ENCODE measurements around the gene NAALADL2.

NAALADL2 gene

GRCh38 chr3:174951498-174952005 lies 92.4 kb downstream of the NAALADL2 start:
- H3K9me3 ChIP-seq (ENCODE audit: control insufficient read depth, low read depth, low read length) = no peaks in the 10 kb centered on the region
- H3K27ac ChIP-seq (ENCODE audit: low read length) = no peak overlapping the region
- no peak overlapping the region for H3K4me3 ChIP-seq (ENCODE audit: low read length)
- H3K9ac ChIP-seq (ENCODE audit: low read length) = no peak overlapping the region
- H3K27me3 ChIP-seq (ENCODE audit: control insufficient read depth, insufficient read depth, low read length) = no peaks in the 10 kb centered on the region
- H3K36me3 ChIP-seq (ENCODE audit: control insufficient read depth, low read depth, low read length) = no peaks in the 10 kb centered on the region
- peaks cover 9% of the 10 kb centered on the region for H3K4me1 ChIP-seq (ENCODE audit: control insufficient read depth, low read depth, low read length)

DNA sequence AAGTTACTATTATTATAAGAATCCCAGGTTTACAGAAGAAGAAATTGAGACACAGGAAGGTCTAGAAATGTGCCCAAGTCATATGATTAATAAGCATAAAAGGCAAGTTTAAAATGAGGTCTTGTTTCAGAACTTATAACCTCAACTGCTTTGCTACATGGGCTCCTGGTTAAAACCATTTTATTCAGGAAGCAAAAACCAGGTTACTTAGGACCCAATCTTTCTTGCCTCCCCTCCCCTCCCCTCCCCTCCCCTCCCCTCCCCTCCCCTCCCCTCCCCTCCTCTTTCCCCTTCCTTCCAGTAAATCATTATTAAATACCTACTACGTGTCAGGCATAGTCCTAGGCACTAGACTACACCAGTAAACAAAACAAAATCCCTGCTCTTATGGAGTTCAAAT lies 93.9 kb downstream of the NAALADL2 start:
- no peak overlapping the region for H3K4me3 ChIP-seq (ENCODE audit: low read length)
- no peaks in the 10 kb centered on the region for H3K36me3 ChIP-seq (ENCODE audit: control insufficient read depth, low read depth, low read length)
- H3K27me3 ChIP-seq (ENCODE audit: control insufficient read depth, insufficient read depth, low read length) = no peaks in the 10 kb centered on the region
- H3K4me1 ChIP-seq (ENCODE audit: control insufficient read depth, low read depth, low read length) = peaks cover 9% of the 10 kb centered on the region
- no peak overlapping the region for H3K9ac ChIP-seq (ENCODE audit: low read length)
- no peaks in the 10 kb centered on the region for H3K9me3 ChIP-seq (ENCODE audit: control insufficient read depth, low read depth, low read length)
- no peak overlapping the region for H3K27ac ChIP-seq (ENCODE audit: low read length)

- peaks cover 9% of the 10 kb centered on the region for H3K4me1 ChIP-seq (ENCODE audit: control insufficient read depth, low read depth, low read length)
- no peak overlapping the region for H3K4me3 ChIP-seq (ENCODE audit: low read length)
- no peak overlapping the region for H3K27ac ChIP-seq (ENCODE audit: low read length)
- H3K27me3 ChIP-seq (ENCODE audit: control insufficient read depth, insufficient read depth, low read length) = no peaks in the 10 kb centered on the region
- no peaks in the 10 kb centered on the region for H3K9me3 ChIP-seq (ENCODE audit: control insufficient read depth, low read depth, low read length)
- no peak overlapping the region for H3K9ac ChIP-seq (ENCODE audit: low read length)
- no peaks in the 10 kb centered on the region for H3K36me3 ChIP-seq (ENCODE audit: control insufficient read depth, low read depth, low read length)
These were observed 96.4 kb downstream of the NAALADL2 start for GRCh38 chr3:174955513-174956016.

- Histone ChIP-seq H3K27ac (ENCODE audit: low read length) (no peak overlapping the region), H3K9ac (ENCODE audit: low read length) (no peak overlapping the region)
These were observed 97.9 kb downstream of the NAALADL2 start for GRCh38 chr3:174957081-174957480.

DNA sequence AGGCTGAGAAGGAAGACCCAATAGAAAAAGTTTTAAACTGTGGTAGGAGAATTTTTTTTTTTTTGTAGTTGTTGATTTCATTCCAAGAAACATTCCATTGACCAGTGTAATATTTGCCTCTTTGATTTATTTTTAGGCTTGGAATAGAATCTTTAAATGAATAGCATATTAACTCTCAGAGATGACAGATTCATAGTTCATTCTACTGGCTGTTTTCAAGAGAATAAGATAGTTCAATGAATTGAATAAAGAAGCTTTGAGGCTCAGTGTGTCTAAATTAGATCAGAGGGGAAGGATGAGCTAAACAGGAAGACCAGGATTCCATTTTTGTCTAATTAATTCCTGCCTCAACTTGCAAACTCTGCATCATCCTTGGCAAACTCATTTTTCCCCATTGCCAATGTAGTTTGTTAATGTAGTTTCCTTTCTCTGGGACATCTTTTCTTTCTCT lies 98.4 kb downstream of the NAALADL2 start:
- Histone ChIP-seq H3K4me1 (ENCODE audit: control insufficient read depth, low read depth, low read length) (peaks cover 9% of the 10 kb centered on the region), H3K27ac (ENCODE audit: low read length) (no peak overlapping the region), H3K4me3 (ENCODE audit: low read length) (no peak overlapping the region), H3K9me3 (ENCODE audit: control insufficient read depth, low read depth, low read length) (no peaks in the 10 kb centered on the region), H3K9ac (ENCODE audit: low read length) (no peak overlapping the region), H3K27me3 (ENCODE audit: control insufficient read depth, insufficient read depth, low read length) (no peaks in the 10 kb centered on the region), H3K36me3 (ENCODE audit: control insufficient read depth, low read depth, low read length) (no peaks in the 10 kb centered on the region)

More at GRCh38 chr3:174957081-174957480, 97.9 kb downstream of the NAALADL2 start:
- no peaks in the 10 kb centered on the region for H3K9me3 ChIP-seq (ENCODE audit: control insufficient read depth, low read depth, low read length)
- no peaks in the 10 kb centered on the region for H3K27me3 ChIP-seq (ENCODE audit: control insufficient read depth, insufficient read depth, low read length)
- H3K4me3 ChIP-seq (ENCODE audit: low read length) = no peak overlapping the region
- H3K36me3 ChIP-seq (ENCODE audit: control insufficient read depth, low read depth, low read length) = no peaks in the 10 kb centered on the region
- H3K4me1 ChIP-seq (ENCODE audit: control insufficient read depth, low read depth, low read length) = peaks cover 9% of the 10 kb centered on the region

DNA sequence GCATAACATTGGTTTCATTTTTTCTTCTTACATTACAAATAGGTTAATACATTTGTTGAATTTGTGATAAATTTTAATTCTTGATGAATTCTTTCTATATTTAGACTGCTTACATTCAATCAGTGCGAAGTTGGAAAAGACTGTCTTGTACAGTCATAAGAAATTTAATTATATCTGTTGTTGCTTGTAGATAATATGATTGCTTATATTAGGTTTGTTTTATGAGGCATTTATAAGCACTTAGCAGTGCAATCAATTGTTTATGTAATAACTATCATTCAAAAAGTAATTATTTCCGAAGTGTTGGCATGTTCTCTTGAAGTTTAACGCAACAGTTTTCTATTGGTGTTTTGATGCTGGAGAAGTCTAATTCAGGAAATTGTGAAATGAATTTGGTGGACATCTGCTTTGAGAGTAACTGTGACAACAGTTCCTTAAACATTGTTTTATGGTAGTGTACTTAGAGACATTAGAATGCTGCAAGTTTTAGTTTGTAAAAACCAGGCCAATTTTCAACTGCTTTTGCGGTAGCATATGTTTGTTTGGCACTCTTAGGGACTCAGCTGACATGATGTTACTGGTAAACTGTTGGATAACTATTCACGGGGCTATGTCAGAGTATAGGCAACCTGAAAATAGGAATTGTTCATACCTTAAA lies 99.7 kb downstream of the NAALADL2 start:
- H3K4me3 ChIP-seq (ENCODE audit: low read length) = no peak overlapping the region
- H3K9ac ChIP-seq (ENCODE audit: low read length) = no peak overlapping the region
- peaks cover 9% of the 10 kb centered on the region for H3K4me1 ChIP-seq (ENCODE audit: control insufficient read depth, low read depth, low read length)
- no peaks in the 10 kb centered on the region for H3K27me3 ChIP-seq (ENCODE audit: control insufficient read depth, insufficient read depth, low read length)
- H3K36me3 ChIP-seq (ENCODE audit: control insufficient read depth, low read depth, low read length) = no peaks in the 10 kb centered on the region
- H3K9me3 ChIP-seq (ENCODE audit: control insufficient read depth, low read depth, low read length) = no peaks in the 10 kb centered on the region
- H3K27ac ChIP-seq (ENCODE audit: low read length) = no peak overlapping the region

- Histone ChIP-seq H3K9me3 (ENCODE audit: control insufficient read depth, low read depth, low read length) (no peaks in the 10 kb centered on the region), H3K4me1 (ENCODE audit: control insufficient read depth, low read depth, low read length) (peaks cover 1% of the 10 kb centered on the region), H3K9ac (ENCODE audit: low read length) (no peak overlapping the region), H3K4me3 (ENCODE audit: low read length) (no peak overlapping the region), H3K36me3 (ENCODE audit: control insufficient read depth, low read depth, low read length) (no peaks in the 10 kb centered on the region), H3K27ac (ENCODE audit: low read length) (no peak overlapping the region), H3K27me3 (ENCODE audit: control insufficient read depth, insufficient read depth, low read length) (no peaks in the 10 kb centered on the region)
These were observed 100.5 kb downstream of the NAALADL2 start for GRCh38 chr3:174959556-174960065.

- H3K4me1 ChIP-seq (ENCODE audit: control insufficient read depth, low read depth, low read length) = no peaks in the 10 kb centered on the region
- no peak overlapping the region for H3K27ac ChIP-seq (ENCODE audit: low read length)
- no peaks in the 10 kb centered on the region for H3K27me3 ChIP-seq (ENCODE audit: control insufficient read depth, insufficient read depth, low read length)
- H3K36me3 ChIP-seq (ENCODE audit: control insufficient read depth, low read depth, low read length) = no peaks in the 10 kb centered on the region
- H3K9me3 ChIP-seq (ENCODE audit: control insufficient read depth, low read depth, low read length) = no peaks in the 10 kb centered on the region
- H3K9ac ChIP-seq (ENCODE audit: low read length) = no peak overlapping the region
- H3K4me3 ChIP-seq (ENCODE audit: low read length) = no peak overlapping the region
These were observed 101.8 kb downstream of the NAALADL2 start for GRCh38 chr3:174960898-174961297.

DNA sequence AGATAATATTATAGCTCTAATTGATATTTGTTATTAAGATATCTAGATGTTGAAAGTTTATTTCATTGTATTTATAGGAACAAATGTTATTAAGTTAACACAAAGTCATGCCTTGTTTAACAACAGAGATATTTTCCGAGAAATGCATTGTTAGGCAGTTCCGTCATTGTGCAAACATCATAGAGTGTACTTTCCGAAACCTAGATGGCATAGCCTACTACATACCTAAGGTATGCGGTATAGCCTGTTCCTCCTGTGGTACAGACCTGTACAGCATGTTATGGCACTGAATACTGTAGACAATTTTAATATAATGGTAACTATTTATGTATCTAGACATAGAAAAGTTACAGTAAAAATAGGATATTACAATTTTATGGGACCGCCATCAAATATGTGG lies 114.3 kb downstream of the NAALADL2 start:
- H3K4me1 ChIP-seq (ENCODE audit: control insufficient read depth, low read depth, low read length) = no peaks in the 10 kb centered on the region
- H3K9me3 ChIP-seq (ENCODE audit: control insufficient read depth, low read depth, low read length) = no peaks in the 10 kb centered on the region
- no peaks in the 10 kb centered on the region for H3K36me3 ChIP-seq (ENCODE audit: control insufficient read depth, low read depth, low read length)
- no peak overlapping the region for H3K27ac ChIP-seq (ENCODE audit: low read length)
- H3K27me3 ChIP-seq (ENCODE audit: control insufficient read depth, insufficient read depth, low read length) = no peaks in the 10 kb centered on the region
- H3K4me3 ChIP-seq (ENCODE audit: low read length) = no peak overlapping the region
- H3K9ac ChIP-seq (ENCODE audit: low read length) = no peak overlapping the region

DNA sequence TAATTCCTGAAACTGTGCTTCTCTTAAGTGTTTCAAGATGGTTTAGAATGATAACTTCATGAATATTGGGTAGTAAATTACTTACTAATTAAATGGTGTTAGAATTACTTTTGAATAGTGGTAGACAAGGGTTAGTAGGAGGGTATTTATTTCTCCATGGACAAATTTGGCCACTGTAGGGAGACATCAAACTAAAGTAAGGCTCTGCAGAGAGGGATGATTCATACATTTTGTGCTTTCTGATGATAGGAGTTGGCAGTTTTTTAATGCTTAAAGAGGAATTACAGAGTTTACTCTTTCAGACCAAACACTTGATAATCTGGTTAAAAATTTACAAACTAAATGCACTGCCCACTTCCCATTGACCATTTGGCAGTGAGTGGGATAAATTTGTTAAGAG lies 127.6 kb downstream of the NAALADL2 start:
- H3K9me3 ChIP-seq (ENCODE audit: control insufficient read depth, low read depth, low read length) = no peaks in the 10 kb centered on the region
- H3K27ac ChIP-seq (ENCODE audit: low read length) = no peak overlapping the region
- no peaks in the 10 kb centered on the region for H3K4me1 ChIP-seq (ENCODE audit: control insufficient read depth, low read depth, low read length)
- H3K4me3 ChIP-seq (ENCODE audit: low read length) = no peak overlapping the region
- no peaks in the 10 kb centered on the region for H3K27me3 ChIP-seq (ENCODE audit: control insufficient read depth, insufficient read depth, low read length)
- H3K36me3 ChIP-seq (ENCODE audit: control insufficient read depth, low read depth, low read length) = no peaks in the 10 kb centered on the region
- H3K9ac ChIP-seq (ENCODE audit: low read length) = no peak overlapping the region

DNA sequence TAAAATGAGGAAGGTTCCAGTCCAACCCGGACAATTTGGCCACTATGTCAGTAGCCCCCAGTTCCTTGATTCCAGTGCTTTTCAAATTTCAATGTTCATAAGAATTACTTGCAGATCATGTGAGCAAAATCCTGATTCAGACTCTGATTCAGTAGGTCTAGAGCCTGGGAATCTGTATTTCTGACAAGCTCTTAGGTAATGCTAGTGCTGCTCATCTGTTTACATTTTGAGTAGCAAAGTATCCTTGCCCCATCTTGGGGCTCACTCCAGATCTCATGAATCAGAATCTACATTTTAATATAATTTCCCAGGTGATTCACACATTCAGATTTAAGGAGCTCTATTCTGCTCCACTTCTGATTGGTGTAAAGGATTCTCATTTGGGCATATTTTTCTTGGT lies 142.0 kb downstream of the NAALADL2 start:
- H3K27ac ChIP-seq (ENCODE audit: low read length) = no peak overlapping the region
- no peaks in the 10 kb centered on the region for H3K9me3 ChIP-seq (ENCODE audit: control insufficient read depth, low read depth, low read length)
- H3K9ac ChIP-seq (ENCODE audit: low read length) = no peak overlapping the region
- H3K4me1 ChIP-seq (ENCODE audit: control insufficient read depth, low read depth, low read length) = no peaks in the 10 kb centered on the region
- H3K4me3 ChIP-seq (ENCODE audit: low read length) = no peak overlapping the region
- H3K27me3 ChIP-seq (ENCODE audit: control insufficient read depth, insufficient read depth, low read length) = no peaks in the 10 kb centered on the region
- no peaks in the 10 kb centered on the region for H3K36me3 ChIP-seq (ENCODE audit: control insufficient read depth, low read depth, low read length)

DNA sequence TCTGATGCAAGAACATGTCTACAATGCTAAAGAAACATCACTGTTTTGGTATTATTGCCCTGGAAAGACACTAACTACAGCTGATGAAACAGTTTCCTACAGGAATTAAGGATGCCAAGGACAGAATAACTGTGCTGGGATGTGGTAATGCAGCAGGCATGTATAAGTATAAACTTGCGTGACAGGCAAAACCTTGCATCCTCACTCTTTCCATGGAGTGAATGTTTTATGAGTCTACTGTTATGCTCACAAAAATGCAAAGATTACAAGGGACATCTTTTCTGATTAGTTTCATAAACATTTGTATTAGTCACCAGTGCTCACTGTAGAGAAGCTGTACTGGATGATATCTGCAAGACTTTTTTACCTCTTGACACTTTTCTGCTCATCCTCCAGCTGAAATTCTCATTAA lies 143.6 kb downstream of the NAALADL2 start:
- Histone ChIP-seq H3K4me1 (ENCODE audit: control insufficient read depth, low read depth, low read length) (no peaks in the 10 kb centered on the region), H3K9me3 (ENCODE audit: control insufficient read depth, low read depth, low read length) (no peaks in the 10 kb centered on the region), H3K9ac (ENCODE audit: low read length) (no peak overlapping the region), H3K4me3 (ENCODE audit: low read length) (no peak overlapping the region), H3K36me3 (ENCODE audit: control insufficient read depth, low read depth, low read length) (no peaks in the 10 kb centered on the region), H3K27ac (ENCODE audit: low read length) (no peak overlapping the region), H3K27me3 (ENCODE audit: control insufficient read depth, insufficient read depth, low read length) (no peaks in the 10 kb centered on the region)

Data from iPS-18a (cell line).